GM18502 (cell line): ENCODE data around the gene DPH6.
"Not testable (repeated sequence)": the region's sequence is repeated elsewhere in the genome, so short reads cannot be mapped to it uniquely, and the experiment has no call there.

Experiments
- ATAC-seq: cut with Tn5 transposase; IDR thresholded peaks from one replicate; pipeline ENCODE4 v1.9.1; 2021; ENCODE audit warnings: mild to moderate bottlenecking; ENCODE audit not compliant: unreplicated experiment, poor library complexity

DPH6 gene

DNA sequence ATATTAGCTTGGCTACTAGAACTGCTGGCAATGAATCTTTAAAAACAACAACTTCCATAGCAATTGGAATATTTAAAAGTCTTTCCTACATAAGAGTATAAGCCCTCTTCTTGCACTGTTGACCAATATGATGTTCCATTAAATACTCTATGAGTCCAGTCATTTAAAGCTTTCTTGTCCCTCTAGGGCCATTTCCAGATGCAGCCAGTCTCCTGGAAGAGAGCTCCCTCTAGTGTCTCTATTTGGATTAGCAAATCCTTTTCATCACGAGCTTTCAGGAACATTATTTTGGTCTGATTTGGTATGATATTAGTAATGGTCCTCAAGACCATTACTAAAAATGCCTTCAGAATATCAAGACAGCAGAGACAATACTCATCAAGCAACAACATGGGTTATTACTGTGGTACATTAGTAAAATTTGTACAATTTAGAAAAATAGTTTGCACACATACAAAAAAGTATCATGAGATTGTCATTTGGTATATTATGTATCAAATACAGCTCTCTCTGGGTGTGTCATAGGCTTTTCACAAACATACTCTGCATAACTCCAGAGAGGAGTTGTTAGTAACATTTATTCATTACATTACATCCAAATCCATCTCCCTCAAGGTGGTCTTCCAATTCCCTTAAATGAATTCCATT, 101.3 kb downstream of the DPH6 start:
- ATAC-seq, result no peak

DNA sequence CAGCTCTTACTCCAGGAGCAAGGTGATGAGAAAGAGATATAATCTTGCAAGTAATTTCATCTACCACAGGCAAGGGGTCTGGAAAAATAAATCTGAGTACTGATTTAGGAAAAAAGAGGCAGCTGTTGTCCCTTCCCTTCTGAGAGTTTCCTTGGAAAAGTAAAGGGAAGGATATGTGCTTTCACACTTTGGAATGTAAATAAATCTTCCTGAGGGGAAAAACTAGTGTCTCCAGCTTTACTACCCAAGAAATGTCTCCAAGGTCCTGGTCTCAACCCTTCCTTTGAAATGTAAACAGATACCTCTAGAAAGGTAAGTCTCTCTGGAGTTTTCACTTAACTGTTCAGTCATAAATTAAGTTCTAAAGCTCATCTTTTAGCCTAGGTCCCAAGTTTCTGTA, 102.6 kb downstream of the DPH6 start:
- ATAC-seq, result no peak

DNA sequence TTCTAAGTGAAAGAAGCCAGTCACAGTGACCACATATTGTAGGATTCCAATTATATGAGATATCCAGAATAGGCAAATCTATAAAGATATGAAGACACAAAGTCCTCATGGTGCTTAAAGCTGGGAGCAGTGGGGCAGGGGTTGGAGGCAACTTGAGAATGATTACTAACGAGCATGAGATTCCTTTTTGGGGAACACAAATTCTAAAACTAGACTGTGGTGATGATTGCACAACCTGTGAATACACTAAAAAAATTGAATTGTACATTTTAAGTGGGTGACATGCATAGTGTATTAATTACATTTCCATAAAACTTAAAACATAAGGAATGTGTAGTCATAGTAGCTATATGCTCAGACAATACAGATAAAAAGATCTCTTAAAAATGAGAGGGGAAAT, 103.2 kb downstream of the DPH6 start:
- no peak for ATAC-seq

DNA sequence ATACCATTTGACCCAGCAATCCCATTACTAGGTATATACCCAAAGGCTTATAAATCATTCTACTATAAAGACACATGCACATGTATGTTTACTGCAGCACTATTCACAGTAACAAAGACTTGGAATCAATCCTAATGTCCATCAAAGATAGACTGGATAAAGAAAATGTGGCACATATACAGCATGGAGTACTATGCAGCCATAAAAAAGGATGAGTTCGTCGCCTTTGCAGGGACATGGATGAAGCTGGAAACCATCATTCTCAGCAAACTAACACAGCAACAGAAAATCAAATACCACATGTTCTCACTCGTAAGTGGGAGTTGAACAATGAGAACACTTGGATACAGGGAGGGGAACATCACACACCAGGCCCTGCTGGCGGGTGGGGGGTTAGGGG, 104.7 kb downstream of the DPH6 start:
- not testable (repeated sequence) for ATAC-seq

DNA sequence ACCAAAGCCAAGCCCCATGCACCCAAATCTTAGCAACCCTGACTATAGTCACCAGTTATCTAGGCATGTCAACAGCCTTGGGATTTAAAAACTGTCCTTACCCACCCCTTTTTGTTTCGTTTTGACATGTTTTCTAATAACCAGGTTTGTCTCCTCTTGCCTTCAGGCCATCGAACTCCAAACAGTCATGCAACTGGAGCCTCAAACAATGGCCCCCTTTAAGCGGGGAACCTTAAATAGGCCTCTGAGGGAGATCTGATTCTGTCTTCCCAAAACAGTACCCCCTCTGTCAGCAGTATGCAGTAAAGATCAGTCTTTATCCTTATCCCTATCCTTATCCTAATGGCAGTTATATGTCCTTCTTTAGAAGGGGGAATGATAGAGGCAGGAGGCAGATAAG, 105.7 kb downstream of the DPH6 start:
- no peak for ATAC-seq

DNA sequence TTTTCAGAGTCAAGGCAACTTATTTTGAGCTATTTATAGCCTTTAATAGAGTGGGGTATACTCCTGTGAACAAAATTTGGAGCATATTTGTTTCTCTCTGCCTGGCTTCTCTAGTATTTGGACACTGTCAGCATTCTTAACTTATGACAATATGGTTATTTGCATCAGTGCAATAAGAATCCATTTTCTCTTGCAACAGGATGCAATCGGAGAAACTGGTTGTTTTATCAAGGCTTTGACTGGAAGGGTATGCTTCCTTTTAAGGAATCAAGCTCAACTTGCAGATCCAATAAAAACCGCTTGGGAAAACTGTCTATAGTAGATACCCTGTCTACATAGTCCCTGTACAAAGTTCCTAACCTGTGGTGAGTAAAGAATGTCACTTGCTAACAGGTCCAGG, 106.7 kb downstream of the DPH6 start:
- ATAC-seq, result no peak

DNA sequence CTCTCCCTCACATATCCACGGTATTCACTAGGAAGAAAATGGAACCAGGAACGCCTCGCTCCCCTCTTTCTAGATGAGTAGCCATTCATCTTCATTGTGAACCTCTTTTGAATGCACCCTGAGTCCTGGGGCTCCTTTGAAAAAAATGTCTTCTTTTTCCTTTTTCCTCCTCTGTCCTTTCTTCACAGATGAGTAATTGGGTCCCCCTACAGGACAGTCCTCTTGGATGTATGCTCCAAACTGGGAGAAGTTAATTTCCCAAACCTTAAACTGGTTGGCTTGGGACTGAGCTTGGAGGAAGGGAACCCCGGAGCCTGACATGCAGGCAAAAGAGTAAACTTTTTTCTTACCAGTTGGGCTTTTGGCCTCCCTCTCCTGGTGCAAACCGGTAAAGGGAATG, 108.8 kb downstream of the DPH6 start:
- no peak for ATAC-seq

DNA sequence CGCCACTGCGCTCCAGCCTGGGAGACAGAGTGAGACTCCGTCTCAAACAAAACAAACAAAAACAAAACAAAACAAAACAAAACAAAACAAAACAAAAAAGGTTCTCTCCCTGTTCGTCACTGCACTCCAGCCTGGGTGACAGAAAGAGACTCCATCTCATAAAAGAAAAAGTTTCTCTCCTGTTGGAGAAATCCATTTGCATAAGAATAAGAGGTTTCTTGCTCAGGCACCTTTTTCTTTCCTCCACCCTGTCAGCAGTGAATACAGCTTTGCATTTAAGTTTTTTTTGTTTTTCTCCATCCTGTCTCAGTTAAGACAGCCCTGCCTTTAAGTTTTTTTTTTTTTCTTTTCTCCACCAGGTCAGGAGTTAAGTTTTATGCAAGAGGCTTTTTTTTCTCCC, 109.5 kb downstream of the DPH6 start:
- ATAC-seq, result no peak

DNA sequence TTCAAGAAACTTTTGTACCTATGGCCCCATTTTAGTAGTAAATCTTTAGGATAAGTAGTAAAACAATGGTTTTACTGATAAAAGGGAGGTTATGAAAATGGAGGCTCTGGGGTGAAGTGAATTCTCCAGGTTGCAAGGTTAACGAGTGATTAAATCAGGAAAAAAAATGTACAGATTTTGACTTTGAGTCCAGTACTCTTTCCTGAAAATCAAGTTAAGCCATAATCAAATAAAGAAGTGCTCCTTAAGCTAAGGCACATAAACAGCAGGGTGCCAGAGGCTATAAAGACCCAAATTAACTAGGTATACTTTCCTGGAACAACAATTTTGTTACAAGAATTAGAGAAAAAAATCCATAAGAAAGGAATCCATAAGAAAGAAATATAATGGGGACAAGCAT, 114.7 kb downstream of the DPH6 start:
- no peak for ATAC-seq

DNA sequence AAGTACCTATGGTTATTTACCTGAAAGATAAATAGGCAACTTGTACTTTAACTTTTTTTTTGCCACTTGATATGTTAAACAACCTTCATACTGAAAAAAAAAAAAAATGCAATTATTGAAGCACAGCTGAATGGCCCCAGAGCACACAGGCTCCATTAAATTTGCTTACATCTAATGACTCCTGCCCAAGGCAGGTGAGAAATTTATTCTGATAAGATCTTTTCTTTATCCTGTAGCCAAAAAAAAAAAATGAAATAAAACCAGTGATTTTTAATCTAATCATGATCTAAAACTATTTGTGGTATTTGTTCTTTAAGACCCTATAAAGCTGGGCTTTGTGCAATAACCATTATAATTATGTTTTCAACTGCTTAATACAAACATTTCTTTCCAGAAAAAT, 115.7 kb downstream of the DPH6 start:
- ATAC-seq, result no peak

DNA sequence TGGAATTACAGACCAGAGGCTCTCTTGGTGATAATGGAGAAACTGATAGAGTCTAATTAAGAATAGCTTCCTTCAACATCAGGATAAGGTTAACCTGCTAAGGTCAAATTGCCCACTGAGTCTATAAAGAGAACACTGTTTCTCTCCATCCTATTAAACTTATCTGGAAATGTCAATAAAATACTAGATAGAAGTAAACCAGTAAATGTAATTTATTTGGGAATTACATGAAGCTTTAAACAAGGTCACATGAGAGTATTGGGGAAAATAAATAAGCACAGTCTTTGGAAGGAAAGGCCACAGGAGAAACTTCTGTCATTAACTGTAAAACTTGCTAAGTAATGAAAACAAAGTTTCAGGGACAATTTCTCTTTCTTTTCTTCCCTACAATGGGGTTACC, 118.5 kb downstream of the DPH6 start:
- no peak for ATAC-seq

DNA sequence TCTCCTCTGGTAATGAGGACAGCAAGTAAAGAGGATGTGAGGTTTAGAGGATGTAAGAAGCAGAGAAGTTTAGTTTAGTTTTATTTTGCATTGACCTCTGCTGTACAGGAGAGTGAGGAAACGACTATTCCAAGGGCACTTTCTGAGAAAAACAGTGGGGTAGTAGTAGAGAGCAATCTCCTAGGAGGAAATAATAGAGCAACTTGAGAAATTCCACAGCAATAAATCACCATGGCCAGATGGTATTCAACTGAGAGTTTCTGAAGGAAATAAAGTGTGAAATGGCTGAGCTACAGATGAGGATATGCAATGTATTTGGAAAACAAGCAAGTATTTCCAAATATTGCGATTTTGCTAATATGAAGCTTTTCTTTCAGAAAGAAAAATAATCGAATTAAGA, 118.9 kb downstream of the DPH6 start:
- ATAC-seq, result no peak

DNA sequence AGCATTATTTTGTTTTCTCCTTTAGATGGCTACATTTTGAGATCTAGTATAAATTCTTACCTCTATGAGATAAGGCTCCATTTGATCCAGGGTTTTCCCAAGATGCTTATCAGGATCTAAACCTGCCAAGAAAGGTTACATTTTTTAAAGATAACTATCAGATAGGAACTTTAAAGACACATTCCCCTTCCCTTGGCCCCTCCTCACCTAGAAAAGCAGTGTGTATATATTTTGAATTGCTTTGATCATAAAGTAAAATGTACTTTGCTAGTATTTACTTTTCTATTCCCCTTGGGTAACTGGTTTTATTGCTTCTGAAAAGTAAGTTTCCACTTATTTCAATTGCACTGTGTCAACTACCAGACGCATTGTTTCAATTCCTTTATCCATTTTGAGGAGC, 135.2 kb downstream of the DPH6 start:
- no peak for ATAC-seq

DNA sequence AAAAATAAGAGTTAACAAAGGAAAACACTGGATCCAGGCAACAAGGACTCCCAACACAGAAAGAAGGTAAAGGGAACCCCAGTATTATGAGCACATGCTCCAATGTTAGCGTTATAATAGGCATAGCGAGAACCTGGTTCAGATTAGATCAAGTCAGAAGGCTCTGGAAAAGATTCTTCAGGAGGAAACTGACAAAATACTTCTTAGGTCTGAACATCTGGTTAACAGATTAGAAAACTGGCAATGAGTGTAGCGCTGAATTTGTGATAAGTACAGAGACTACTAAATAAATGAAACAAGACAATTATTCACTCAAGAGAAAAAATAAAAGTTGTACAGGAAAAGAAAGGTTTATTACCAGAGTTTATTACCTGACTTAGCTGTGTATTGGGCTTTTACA, 146.1 kb downstream of the DPH6 start:
- ATAC-seq, result no peak

DNA sequence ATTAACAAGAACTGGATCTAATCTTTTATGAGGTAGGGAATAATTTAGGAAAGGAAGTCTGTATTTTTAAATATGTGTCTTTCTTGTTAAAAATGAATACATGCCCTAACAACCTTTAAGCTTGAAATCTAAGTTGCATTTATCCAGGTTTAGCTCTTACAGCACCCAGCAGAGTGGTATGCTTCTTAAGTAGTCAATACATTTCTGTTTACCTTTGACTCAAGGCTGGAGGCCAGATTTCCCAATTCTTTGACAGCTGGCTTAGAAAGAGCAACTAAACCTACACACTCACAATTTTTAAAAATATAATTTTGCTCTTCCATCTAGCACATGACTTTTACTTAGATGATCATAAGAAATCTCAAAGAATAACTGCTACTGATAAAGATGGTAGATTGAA, 148.9 kb downstream of the DPH6 start:
- ATAC-seq, result no peak

DNA sequence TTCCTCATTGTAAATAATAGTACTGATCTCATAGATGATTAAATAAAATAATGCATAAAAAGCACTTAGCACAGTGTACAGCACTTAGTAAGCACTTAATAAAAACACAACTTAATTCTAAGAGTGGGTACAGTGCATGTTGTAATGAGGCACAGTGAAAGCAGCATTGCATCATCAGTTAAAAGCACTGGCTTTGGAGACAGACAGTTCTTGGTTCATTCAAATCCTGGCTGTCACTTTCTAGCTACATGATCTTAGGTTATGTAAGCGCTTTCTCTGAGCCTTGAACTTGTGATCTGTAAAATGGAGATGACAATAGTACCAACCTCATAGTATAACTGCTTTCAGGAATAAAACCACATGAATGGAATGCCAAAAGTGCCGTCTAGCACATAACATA, 151.5 kb downstream of the DPH6 start:
- ATAC-seq, result no peak

DNA sequence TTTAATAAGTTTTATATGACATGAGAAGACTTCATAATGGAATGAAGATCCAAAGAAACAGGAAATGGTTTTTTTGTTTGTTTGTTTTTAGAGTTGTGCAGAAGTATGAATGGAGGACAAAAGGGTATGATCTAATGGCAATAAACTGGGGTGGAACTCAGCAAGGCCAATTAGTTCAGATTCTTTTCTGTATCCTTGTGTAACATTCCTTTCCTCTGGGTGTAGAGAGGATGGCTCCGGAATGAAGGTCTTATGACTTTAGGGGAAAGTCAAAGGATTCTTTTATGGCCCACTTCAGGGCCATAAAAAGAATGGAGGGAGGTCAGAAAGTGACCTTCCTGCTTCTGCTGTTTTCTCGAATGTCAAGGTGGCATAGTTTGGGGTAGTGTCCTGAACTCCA, 152.6 kb downstream of the DPH6 start:
- ATAC-seq, result no peak

DNA sequence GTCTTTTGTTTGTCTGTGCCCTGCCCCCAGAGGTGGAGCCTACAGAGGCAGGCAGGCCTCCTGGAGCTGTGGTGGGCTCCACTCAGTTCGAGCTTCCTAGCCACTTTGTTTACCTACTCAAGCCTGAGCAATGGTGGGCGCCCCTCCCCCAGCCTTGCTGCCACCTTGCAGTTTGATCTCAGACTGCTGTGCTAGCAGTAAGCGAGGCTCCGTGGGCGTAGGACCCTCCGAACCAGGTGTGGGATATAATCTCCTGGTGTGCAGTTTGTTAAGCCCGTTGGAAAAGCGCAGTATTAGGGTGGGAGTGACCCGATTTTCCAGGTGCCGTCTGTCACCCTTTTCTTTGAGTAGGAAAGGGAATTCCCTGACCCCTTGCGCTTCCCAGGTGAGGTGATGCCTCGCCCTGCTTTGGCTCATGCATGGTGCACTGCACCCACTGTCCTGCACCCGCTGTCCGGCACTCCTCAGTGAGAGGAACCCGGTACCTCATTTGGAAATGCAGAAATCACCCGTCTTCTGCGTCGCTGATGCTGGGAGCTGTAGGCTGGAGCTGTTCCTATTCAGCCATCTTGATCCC, 154.5 kb downstream of the DPH6 start:
- ATAC-seq, result not testable (repeated sequence)

DNA sequence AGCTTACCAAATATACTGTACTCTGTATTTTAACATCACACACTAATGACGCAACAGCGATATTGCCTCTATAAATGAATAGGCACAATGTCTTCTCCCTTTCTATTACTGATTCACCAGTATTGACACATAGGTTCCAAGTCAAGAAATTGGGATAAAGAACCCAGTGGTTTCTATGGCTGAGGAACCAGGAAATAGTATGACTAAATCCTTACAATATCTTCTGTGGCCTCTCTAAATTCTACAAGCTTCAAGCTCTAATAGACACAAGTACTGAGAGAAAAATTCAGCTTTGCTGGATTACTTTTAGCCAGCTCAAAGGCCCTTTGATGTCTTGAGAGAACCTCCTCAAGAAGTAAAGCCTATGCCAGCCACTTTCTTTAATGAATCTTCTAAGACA, 162.5 kb downstream of the DPH6 start:
- ATAC-seq, result no peak

DNA sequence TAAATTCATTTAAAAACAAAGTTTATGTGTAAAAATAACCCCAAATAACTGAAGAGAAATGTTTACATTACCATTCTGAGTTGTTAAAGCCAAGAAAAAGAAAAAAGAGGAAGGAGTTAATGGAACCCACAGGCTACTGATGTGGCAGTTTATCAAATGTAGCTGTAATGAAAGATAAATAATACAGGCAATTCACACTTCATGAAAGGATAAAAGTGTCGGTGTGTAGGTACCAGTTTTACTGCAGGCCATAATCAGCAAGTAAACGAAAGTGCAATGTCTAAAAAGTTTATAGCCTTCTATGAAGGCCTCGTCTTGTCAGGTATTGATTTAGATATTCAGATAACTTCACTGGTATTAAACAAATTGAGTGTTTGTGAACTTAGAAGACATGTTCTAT, 164.6 kb downstream of the DPH6 start:
- no peak for ATAC-seq

DNA sequence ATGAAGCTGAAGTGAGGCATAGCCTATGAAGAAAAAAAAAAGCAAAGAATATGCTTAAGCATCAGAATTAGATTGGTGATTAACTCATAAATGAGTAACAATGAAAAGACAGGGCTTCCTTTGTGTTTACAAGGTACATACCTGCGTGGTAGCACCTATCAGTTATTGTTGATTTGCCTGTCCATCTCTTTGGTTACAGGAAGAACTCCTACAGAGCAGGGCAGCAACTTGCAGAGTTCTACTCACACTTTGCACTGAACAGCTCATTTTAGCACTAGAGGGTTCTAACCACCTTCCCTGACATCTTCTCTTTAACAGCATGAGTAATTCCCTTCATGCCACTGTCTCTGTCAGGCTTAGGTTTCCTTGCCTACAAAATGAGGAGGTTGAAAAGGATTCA, 166.0 kb downstream of the DPH6 start:
- ATAC-seq, result no peak

DNA sequence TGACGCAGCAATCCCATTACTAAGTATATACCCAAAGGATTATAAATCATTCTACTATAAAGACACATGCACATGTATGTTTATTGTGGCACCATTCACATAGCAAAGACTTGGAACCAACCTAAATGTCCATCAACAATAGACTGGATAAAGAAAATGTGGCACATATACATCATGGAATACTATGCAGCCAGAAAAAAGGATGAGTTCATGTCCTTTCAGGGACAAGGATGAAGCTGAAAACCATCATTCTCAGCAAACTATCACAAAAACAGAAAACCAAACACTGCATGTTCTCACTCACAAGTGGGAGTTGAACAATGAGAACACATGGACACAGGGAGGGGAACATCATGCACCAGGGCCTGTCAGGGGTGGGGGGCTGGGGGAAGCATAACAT, 167.5 kb downstream of the DPH6 start:
- ATAC-seq, result not testable (repeated sequence)

DNA sequence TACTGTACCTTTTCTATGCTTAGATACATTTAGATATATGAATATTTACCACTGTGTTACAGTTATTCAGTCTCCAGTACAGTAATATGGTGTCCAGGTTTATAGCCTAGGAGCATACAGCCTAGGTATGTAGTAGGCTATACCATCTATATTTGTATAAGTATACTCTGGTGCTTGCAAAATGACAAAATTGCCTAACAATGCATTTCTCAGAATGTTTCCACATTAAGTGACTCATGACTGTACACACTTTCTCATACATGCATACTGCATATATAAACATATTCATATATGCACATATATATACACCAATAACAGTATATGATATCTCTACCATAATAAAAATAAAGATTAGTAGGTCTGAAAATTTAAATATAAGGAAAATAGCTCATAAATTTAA, 169.3 kb downstream of the DPH6 start:
- ATAC-seq, result no peak
